DOHH2 (cell line): ENCODE data around the gene RASA3.

Experiments used
- H3F3A ChIP-seq: fragments of 200-600 bp; sonication (generic), shearing (Covaris generic); 2 replicates; pipeline ENCODE4 v1.6.0; 2016; ENCODE audit warnings: antibody characterized with exemption, mild to moderate bottlenecking; ENCODE audit not compliant: control insufficient read depth, insufficient read depth
- H3K27ac ChIP-seq: fragments of 200-600 bp; sonication (generic); 2 replicates; pipeline ENCODE4 v1.5.1; 2014; ENCODE audit warnings: low read depth, mild to moderate bottlenecking, low read length, moderate library complexity
- H3K27me3 ChIP-seq: fragments of 200-600 bp; sonication (generic); 2 replicates; pipeline ENCODE4 v1.6.1; 2014; ENCODE audit warnings: mild to moderate bottlenecking, low read length, mixed read lengths; ENCODE audit not compliant: control insufficient read depth
- H3K36me3 ChIP-seq: fragments of 200-600 bp; sonication (generic); 2 replicates; pipeline ENCODE4 v1.6.1; 2014; ENCODE audit warnings: mild to moderate bottlenecking, low read length, moderate library complexity, mixed read lengths; ENCODE audit not compliant: control insufficient read depth
- H3K4me1 ChIP-seq: fragments of 200-600 bp; sonication (generic); 2 replicates; pipeline ENCODE4 v1.6.1; 2014; ENCODE audit warnings: mild to moderate bottlenecking, low read length, mixed read lengths; ENCODE audit not compliant: control insufficient read depth
- H3K4me2 ChIP-seq: fragments of 200-600 bp; sonication (generic); 2 replicates; pipeline ENCODE4 v1.6.0; 2014; ENCODE audit warnings: mild to moderate bottlenecking, low read length, moderate library complexity
- H3K4me3 ChIP-seq: fragments of 200-600 bp; sonication (generic); 2 replicates; pipeline ENCODE4 v1.5.1; 2014; ENCODE audit warnings: mild to moderate bottlenecking, low read length, mixed read lengths
- H3K79me2 ChIP-seq: fragments of 200-600 bp; sonication (generic); 2 replicates; pipeline ENCODE4 v1.6.1; 2014; ENCODE audit warnings: mild to moderate bottlenecking, low read length, mixed read lengths; ENCODE audit not compliant: control insufficient read depth
- H3K9me2 ChIP-seq: fragments of 200-600 bp; sonication (generic); replicated peaks from 2 replicates; pipeline ENCODE4 v1.6.1; 2014; ENCODE audit warnings: mild to moderate bottlenecking, low read length, mixed read lengths; ENCODE audit not compliant: control insufficient read depth
- H3K9me3 ChIP-seq: fragments of 200-600 bp; sonication (generic); 2 replicates; pipeline ENCODE4 v1.6.1; 2014; ENCODE audit warnings: antibody characterized with exemption, low read length, mixed read lengths; ENCODE audit not compliant: control insufficient read depth, insufficient read depth
- H4K20me1 ChIP-seq: fragments of 200-600 bp; sonication (generic); 2 replicates; pipeline ENCODE4 v1.6.0; 2014; ENCODE audit warnings: low read depth, mild to moderate bottlenecking, antibody characterized with exemption, low read length, moderate library complexity; ENCODE audit not compliant: control insufficient read depth, insufficient read depth
- CTCF ChIP-seq: fragments of 200-600 bp; sonication (generic); IDR thresholded peaks from one replicate; pipeline ENCODE4 v1.5.1; 2014; ENCODE audit warnings: antibody characterized with exemption, mild to moderate bottlenecking, low read depth, low read length; ENCODE audit not compliant: poor library complexity, severe bottlenecking
- EZH2phosphoT487 ChIP-seq: fragments of 200-600 bp; sonication (generic); IDR thresholded peaks from 2 replicates; pipeline ENCODE4 v1.6.1; 2017; ENCODE audit warnings: borderline replicate concordance, mild to moderate bottlenecking, antibody characterized with exemption, low read length, moderate library complexity, mixed read lengths

RASA3 gene

GRCh38 chr13:114018461-114019055, 113.9 kb downstream of the RASA3 start:
- Histone ChIP-seq H3K79me2 (no peaks in the 10 kb centered on the region), H3K4me3 (no peak overlapping the region), H3K27ac (no peak overlapping the region), H3K36me3 (no peaks in the 10 kb centered on the region), H3F3A (no peaks in the 10 kb centered on the region), H3K4me1 (peaks cover 25% of the 10 kb centered on the region), H3K9me3 (no peaks in the 10 kb centered on the region), H4K20me1 (no peaks in the 10 kb centered on the region), H3K27me3 (no peaks in the 10 kb centered on the region), H3K9me2 (no peaks in the 10 kb centered on the region), H3K4me2 (no peak overlapping the region)
- TF ChIP-seq EZH2phosphoT487 (no peak), CTCF (no peak)

GRCh38 chr13:114017966-114018365, 114.5 kb downstream of the RASA3 start:
- H3K79me2 ChIP-seq = no peaks in the 10 kb centered on the region
- H3K36me3 ChIP-seq = no peaks in the 10 kb centered on the region
- H3K9me3 ChIP-seq = no peaks in the 10 kb centered on the region
- no peak overlapping the region for H3K4me2 ChIP-seq
- H3F3A ChIP-seq = no peaks in the 10 kb centered on the region
- no peaks in the 10 kb centered on the region for H4K20me1 ChIP-seq
- H3K9me2 ChIP-seq = no peaks in the 10 kb centered on the region
- H3K27ac ChIP-seq = no peak overlapping the region
- peaks cover 23% of the 10 kb centered on the region for H3K4me1 ChIP-seq
- H3K27me3 ChIP-seq = no peaks in the 10 kb centered on the region
- TF ChIP-seq EZH2phosphoT487 (no peak), CTCF (no peak)
- H3K4me3 ChIP-seq = no peak overlapping the region

GRCh38 chr13:114017028-114017630, 115.3 kb downstream of the RASA3 start:
- Histone ChIP-seq H3K36me3 (no peaks in the 10 kb centered on the region), H3K79me2 (no peaks in the 10 kb centered on the region), H3K4me1 (peaks cover 20% of the 10 kb centered on the region), H3K4me2 (no peak overlapping the region), H3K27ac (no peak overlapping the region), H3F3A (no peaks in the 10 kb centered on the region), H3K9me2 (no peaks in the 10 kb centered on the region), H3K4me3 (no peak overlapping the region), H3K9me3 (no peaks in the 10 kb centered on the region), H4K20me1 (no peaks in the 10 kb centered on the region), H3K27me3 (no peaks in the 10 kb centered on the region)
- TF ChIP-seq CTCF (peak; percentile 33), EZH2phosphoT487 (no peak)
